Measurements from ENCODE around the gene ZPBP.
"Not testable (repeated sequence)": the region's sequence is repeated elsewhere in the genome, so short reads cannot be mapped to it uniquely, and the experiment has no call there.

ZPBP gene

GRCh38 chr7:50092579-50093491, at the start of gene ZPBP:
Gene ZPBP (minus strand): TSS chr7:50093246. CDS start chr7:50093194, 52 bp downstream.
- peak; percentile 86 for DNase-seq

GRCh38 chr7:50142425-50143017, 49.5 kb upstream of the ZPBP start:
- peak; percentile 71 for DNase-seq

GRCh38 chr7:50141854-50142253, 48.8 kb upstream of the ZPBP start:
- no peak for DNase-seq

GRCh38 chr7:50141131-50141530, 48.1 kb upstream of the ZPBP start:
- no peak for DNase-seq

GRCh38 chr7:50140688-50141087, 47.6 kb upstream of the ZPBP start:
- no peak for DNase-seq

- no peak for DNase-seq
Observed at GRCh38 chr7:50138101-50138500, 45.1 kb upstream of the ZPBP start.

GRCh38 chr7:50125766-50126165, 32.7 kb upstream of the ZPBP start:
- DNase-seq, result no peak

GRCh38 chr7:50121286-50121685, 28.2 kb upstream of the ZPBP start:
- no peak for DNase-seq

GRCh38 chr7:50119815-50120637, 27.0 kb upstream of the ZPBP start:
- no peak for DNase-seq

- DNase-seq, result no peak
Observed at GRCh38 chr7:50112250-50112649, 19.2 kb upstream of the ZPBP start.

- DNase-seq, result no peak
Observed at GRCh38 chr7:50101873-50102272, 8.8 kb upstream of the ZPBP start.

GRCh38 chr7:50095634-50096033, 2.6 kb upstream of the ZPBP start:
- DNase-seq, result no peak

- no peak for DNase-seq
Observed at GRCh38 chr7:50088463-50089129, 4.5 kb downstream of the ZPBP start.

- peak; percentile 51 for DNase-seq
Observed at GRCh38 chr7:50085344-50085743, 7.7 kb downstream of the ZPBP start.

- DNase-seq, result no peak
Observed at GRCh38 chr7:50073093-50073492, 20.0 kb downstream of the ZPBP start.

- DNase-seq, result no peak
Observed at GRCh38 chr7:50069613-50070012, 23.4 kb downstream of the ZPBP start.

GRCh38 chr7:50068850-50069551, 24.0 kb downstream of the ZPBP start:
- peak; percentile 38 for DNase-seq

GRCh38 chr7:50068026-50068425, 25.0 kb downstream of the ZPBP start:
- DNase-seq, result no peak

GRCh38 chr7:50062951-50063350, 30.1 kb downstream of the ZPBP start:
- no peak for DNase-seq

GRCh38 chr7:50056131-50056530, 36.9 kb downstream of the ZPBP start:
- no peak for DNase-seq

GRCh38 chr7:50047716-50048115, 45.3 kb downstream of the ZPBP start:
- DNase-seq, result no peak

GRCh38 chr7:50041165-50041564, 51.9 kb downstream of the ZPBP start:
- DNase-seq, result not testable (repeated sequence)

Data from eye (tissue), 1 donor.